Suprapubic skin (tissue), 4 donors: ENCODE measurements around the gene MYO18A. TPM values are rescaled to one million over a fixed set of nuclear protein-coding genes. Genes with fewer than 3 reads are reported as not detected.

Experiments used
- DNase-seq, 2 donors: peaks; one replicate each; pipeline ENCODE4 v3.0.0-alpha.2; 2019; ENCODE audit warnings: low spot score in 2 of 2
- H3K27ac ChIP-seq: fragments of 200-600 bp; sonication (generic); one replicate; pipeline ENCODE4 v1.5.1; 2019
- H3K27me3 ChIP-seq: fragments of 200-600 bp; sonication (generic); one replicate; pipeline ENCODE4 v1.5.1; 2019
- H3K36me3 ChIP-seq: fragments of 200-600 bp; sonication (generic); one replicate; pipeline ENCODE4 v1.5.1; 2019
- H3K4me1 ChIP-seq: fragments of 200-600 bp; sonication (generic); one replicate; pipeline ENCODE4 v1.5.1; 2019
- H3K4me3 ChIP-seq: fragments of 200-600 bp; sonication (generic); one replicate; pipeline ENCODE4 v1.5.1; 2019; ENCODE audit warnings: mild to moderate bottlenecking
- H3K9me3 ChIP-seq: fragments of 200-600 bp; sonication (generic); one replicate; pipeline ENCODE4 v1.5.1; 2019
- CTCF ChIP-seq, 2 donors: fragments of 200-600 bp in 1 of 2; fragments of 450-650 bp in 1 of 2; sonication (generic) in 1 of 2; IDR thresholded peaks; one replicate each; pipeline ENCODE4 v1.5.1; 2016 to 2019; ENCODE audit warnings: antibody characterized with exemption in 2 of 2, mild to moderate bottlenecking in 1 of 2, moderate library complexity in 1 of 2
- EP300 ChIP-seq: sonication (generic); formaldehyde crosslinking; IDR thresholded peaks from one replicate; pipeline ENCODE4 v1.6.1; 2017; ENCODE audit warnings: antibody characterized with exemption
- POLR2A ChIP-seq, 2 donors: fragments of 450-650 bp; IDR thresholded peaks; one replicate each; pipeline ENCODE4 v1.6.1; 2017; ENCODE audit warnings: antibody characterized with exemption in 2 of 2, mild to moderate bottlenecking in 2 of 2, moderate library complexity in 2 of 2
- POLR2AphosphoS5 ChIP-seq, 3 donors: sonication (generic); formaldehyde crosslinking; IDR thresholded peaks; one replicate each; pipeline ENCODE4 v1.6.1; 2017; ENCODE audit warnings: antibody characterized with exemption in 3 of 3
- WGBS: methylation state at CpG from one replicate; pipeline ENCODE4 v1.1.5; 2018; 5-methylcytosine and 5-hydroxymethylcytosine counted together
- total RNA-seq, 4 donors: library from RNA; depleted of rRNA; stranded (reverse); fragments of >200 nt; gene quantifications; one replicate each; pipeline ENCODE4 v1.1.0, GENCODE V29; 2016

Gene MYO18A
- total RNA-seq, 4 donors from 2014 or later: 87.6 to 253 (median 106) TPM

DNA sequence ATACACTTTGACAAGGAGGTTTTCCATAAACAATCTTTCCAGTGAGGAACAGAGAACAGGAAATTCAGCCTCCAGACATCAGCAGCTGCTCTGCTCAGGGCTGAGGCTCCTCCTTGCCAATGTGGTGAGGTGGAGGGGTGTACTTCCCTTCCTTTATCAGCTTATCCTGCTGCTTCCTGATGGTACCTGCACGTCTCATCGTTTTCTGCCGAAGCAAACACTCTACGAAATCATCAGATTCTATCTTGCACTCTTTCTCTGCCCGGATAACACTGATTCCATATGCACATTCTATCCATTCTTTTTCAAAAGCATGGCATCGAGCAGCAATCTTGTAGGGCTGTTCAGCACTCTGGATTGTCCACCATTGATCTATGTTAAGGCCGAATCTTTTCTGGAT lies 159.0 kb downstream of the MYO18A start:
- WGBS: 72% methylated on average over 7 of the region's 7 CpGs
- H3K27me3 ChIP-seq: peaks cover 69% of the 10 kb centered on the region
- no peak overlapping the region for H3K27ac ChIP-seq
- H3K4me1 ChIP-seq: peaks cover 6% of the 10 kb centered on the region
- no peaks in the 10 kb centered on the region for H3K36me3 ChIP-seq
- TF ChIP-seq EP300 (no peak), CTCF (IDR thresholded peaks at IDR 0.05) (no peak), POLR2AphosphoS5 (IDR thresholded peaks at IDR 0.05) (no peak), POLR2A (IDR thresholded peaks at IDR 0.05) (no peak)
- H3K9me3 ChIP-seq: no peaks in the 10 kb centered on the region
- no peak for DNase-seq
- no peak overlapping the region for H3K4me3 ChIP-seq

Other genes starting within 250 kb of the MYO18A start
- 10 to 100 TPM; 24.4 to 80.9 (median 35.4) TPM for gene PHF12, start 228.9 kb downstream of the MYO18A start, total RNA-seq
- not detected for gene SEZ6, start 174.4 kb downstream of the MYO18A start, total RNA-seq
- gene PIPOX, start 137.3 kb downstream of the MYO18A start, total RNA-seq: 1 to 10 TPM; 1.3 to 3.7 (median 3.0) TPM
- not detected for gene CRYBA1, start 66.5 kb upstream of the MYO18A start, total RNA-seq
- 10 to 100 TPM; 31.0 to 36.4 (median 35.6) TPM for gene NUFIP2, start 113.8 kb upstream of the MYO18A start, total RNA-seq
- gene TAOK1, start 210.0 kb upstream of the MYO18A start, total RNA-seq: 10 to 100 TPM; 42.1 to 58.3 (median 51.2) TPM